ENCODE measurements around the gene ERICH6B. TPM values are rescaled to one million over a fixed set of nuclear protein-coding genes. Genes with fewer than 3 reads are reported as not detected.

The ERICH6B gene
- polyA plus RNA-seq, 1 donor, result 2.1 TPM

DNA sequence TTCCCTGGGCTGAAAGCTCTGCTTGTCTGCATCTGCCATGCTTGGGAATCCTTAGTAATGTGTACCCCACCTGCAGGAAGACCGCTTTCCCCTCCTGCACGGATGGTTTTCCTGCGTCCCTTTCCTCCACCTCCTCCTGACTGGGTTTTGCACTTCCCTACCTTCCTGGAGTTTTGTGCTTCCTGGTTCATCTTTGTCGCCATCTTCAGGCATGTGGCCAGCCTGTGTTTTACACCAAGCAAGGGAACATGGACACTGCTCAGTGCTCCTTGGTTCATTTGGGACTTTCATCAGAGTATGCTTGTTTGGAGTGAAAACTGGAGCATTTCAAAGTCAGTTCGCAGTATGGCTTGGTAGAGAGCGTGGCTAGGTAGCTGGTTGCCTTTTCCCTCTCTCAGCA lies 30.7 kb downstream of the ERICH6B start:
- H3K27me3 ChIP-seq (ENCODE audit: control insufficient read depth, insufficient read depth, low read length), result no peaks in the 10 kb centered on the region
- H3K4me3 ChIP-seq (ENCODE audit: low read length), result no peak overlapping the region
- H3K4me1 ChIP-seq (ENCODE audit: control insufficient read depth, insufficient read depth, low read length), result no peaks in the 10 kb centered on the region
- H3K9me3 ChIP-seq (ENCODE audit: control insufficient read depth, low read depth, low read length), result no peaks in the 10 kb centered on the region
- no peak for DNase-seq
- no peaks in the 10 kb centered on the region for H3K36me3 ChIP-seq (ENCODE audit: control insufficient read depth, insufficient read depth, low read length)
- WGBS (ENCODE audit: insufficient coverage, low lambda C conversion rate), result no CpG with 5 or more reads among the region's 6 CpGs
- no peak overlapping the region for H3K27ac ChIP-seq (ENCODE audit: low read length)

DNA sequence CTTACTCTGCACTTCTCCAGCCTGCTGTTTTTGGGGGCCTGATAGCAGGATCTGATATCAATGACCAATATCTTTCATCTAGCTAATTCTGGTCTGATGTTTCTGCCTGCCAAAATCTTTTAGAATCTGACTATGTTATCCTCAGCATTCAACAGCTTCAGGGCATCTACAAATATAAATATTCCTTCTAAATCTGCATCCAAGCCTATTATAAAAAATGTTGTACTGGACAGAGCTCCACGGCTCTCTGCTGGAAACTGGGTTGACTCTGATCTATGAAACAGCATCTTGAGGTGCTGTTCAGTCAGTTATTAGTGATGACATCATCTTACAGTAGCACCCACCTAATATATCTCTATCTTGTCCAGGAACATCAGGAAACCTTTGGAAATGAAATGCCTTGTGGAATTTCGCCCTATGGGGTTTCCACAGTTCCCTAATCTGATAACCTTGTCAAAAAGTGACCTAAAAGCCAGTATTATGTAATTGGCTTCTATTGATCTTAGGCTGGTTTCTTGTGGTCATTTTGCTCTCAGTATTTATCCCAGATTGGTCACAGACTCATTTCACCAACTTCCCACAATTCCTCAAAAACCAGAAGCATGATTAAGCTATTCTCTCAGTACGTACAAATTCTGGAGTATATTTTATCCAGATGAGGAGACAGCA lies 33.0 kb downstream of the ERICH6B start:
- Histone ChIP-seq H3K27ac (ENCODE audit: low read length) (no peak overlapping the region), H3K36me3 (ENCODE audit: control insufficient read depth, insufficient read depth, low read length) (no peaks in the 10 kb centered on the region), H3K4me1 (ENCODE audit: control insufficient read depth, insufficient read depth, low read length) (no peaks in the 10 kb centered on the region), H3K27me3 (ENCODE audit: control insufficient read depth, insufficient read depth, low read length) (no peaks in the 10 kb centered on the region), H3K9me3 (ENCODE audit: control insufficient read depth, low read depth, low read length) (no peaks in the 10 kb centered on the region), H3K4me3 (ENCODE audit: low read length) (no peak overlapping the region)
- 83% methylated on average over 1 of the region's 3 CpGs for WGBS (ENCODE audit: insufficient coverage, low lambda C conversion rate)
- no peak for DNase-seq

GRCh38 chr13:45576466-45576865 lies 39.1 kb downstream of the ERICH6B start:
- DNase-seq, result no peak
- Histone ChIP-seq H3K36me3 (ENCODE audit: control insufficient read depth, insufficient read depth, low read length) (no peaks in the 10 kb centered on the region), H3K4me1 (ENCODE audit: control insufficient read depth, insufficient read depth, low read length) (no peaks in the 10 kb centered on the region), H3K27me3 (ENCODE audit: control insufficient read depth, insufficient read depth, low read length) (no peaks in the 10 kb centered on the region), H3K27ac (ENCODE audit: low read length) (no peak overlapping the region), H3K4me3 (ENCODE audit: low read length) (no peak overlapping the region), H3K9me3 (ENCODE audit: control insufficient read depth, low read depth, low read length) (no peaks in the 10 kb centered on the region)
- WGBS (ENCODE audit: insufficient coverage, low lambda C conversion rate), result 100% methylated on average over 1 of the region's 4 CpGs

GRCh38 chr13:45575830-45576180 lies 39.7 kb downstream of the ERICH6B start:
- H3K9me3 ChIP-seq (ENCODE audit: control insufficient read depth, low read depth, low read length), result no peaks in the 10 kb centered on the region
- WGBS (ENCODE audit: insufficient coverage, low lambda C conversion rate), result no CpG with 5 or more reads among the region's 1 CpG
- no peaks in the 10 kb centered on the region for H3K4me1 ChIP-seq (ENCODE audit: control insufficient read depth, insufficient read depth, low read length)
- no peaks in the 10 kb centered on the region for H3K27me3 ChIP-seq (ENCODE audit: control insufficient read depth, insufficient read depth, low read length)
- H3K4me3 ChIP-seq (ENCODE audit: low read length), result no peak overlapping the region
- no peak for DNase-seq
- H3K36me3 ChIP-seq (ENCODE audit: control insufficient read depth, insufficient read depth, low read length), result no peaks in the 10 kb centered on the region
- no peak overlapping the region for H3K27ac ChIP-seq (ENCODE audit: low read length)

DNA sequence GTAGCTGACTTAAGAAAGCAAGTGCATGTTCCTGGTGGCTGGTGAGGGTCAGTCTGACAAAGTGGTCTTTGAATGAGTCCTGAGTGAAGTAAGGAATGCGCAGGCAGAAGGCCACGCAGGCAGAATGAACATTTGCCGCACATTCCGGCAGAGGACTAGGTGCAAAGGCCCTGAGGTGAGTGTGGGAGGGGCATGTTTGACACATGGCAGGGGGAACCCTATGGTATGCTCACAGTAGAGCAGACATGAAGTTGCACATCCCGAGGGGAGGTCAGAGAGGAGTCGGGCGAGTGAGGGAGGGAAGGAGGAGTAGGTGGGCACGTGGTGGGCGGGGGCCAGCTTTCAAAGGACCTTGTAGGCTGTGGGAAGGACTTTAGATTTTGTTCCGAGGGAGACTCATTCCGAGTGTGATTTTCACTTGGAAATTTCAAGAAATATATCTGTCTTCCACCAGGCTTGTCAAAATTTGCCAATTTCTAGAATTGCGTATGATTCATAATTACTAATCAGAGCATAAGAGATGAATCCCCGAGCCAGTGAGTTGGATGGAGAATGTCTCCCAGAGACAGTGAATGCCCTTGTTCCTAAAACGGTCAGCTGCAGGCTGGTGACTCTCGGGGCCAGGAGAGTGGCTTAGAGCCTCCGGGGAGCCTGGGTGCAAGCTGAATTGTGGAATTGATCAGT lies 40.3 kb downstream of the ERICH6B start:
- Histone ChIP-seq H3K36me3 (ENCODE audit: control insufficient read depth, insufficient read depth, low read length) (no peaks in the 10 kb centered on the region), H3K27me3 (ENCODE audit: control insufficient read depth, insufficient read depth, low read length) (no peaks in the 10 kb centered on the region)

DNA sequence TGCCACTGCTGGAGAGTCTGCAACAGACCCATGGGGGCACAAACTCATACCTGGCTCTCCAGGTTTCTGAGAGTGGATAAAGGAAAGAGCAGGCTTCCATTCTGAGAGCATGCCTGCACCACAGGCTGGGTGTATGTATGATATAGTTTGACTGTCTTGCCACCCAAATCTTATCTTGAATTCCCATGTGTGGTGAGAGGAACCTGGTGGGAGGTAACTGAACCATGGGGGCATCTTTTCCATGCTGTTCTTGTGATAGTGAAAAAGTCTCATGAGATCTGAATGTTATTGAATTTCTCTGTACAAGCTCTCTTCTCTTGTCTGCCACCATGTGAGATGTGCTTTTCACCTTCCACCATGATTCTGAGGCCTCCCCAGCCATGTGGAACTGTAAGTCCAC lies 50.2 kb downstream of the ERICH6B start:
- H3K4me1 ChIP-seq (ENCODE audit: control insufficient read depth, insufficient read depth, low read length), result no peaks in the 10 kb centered on the region
- no peaks in the 10 kb centered on the region for H3K9me3 ChIP-seq (ENCODE audit: control insufficient read depth, low read depth, low read length)
- no peaks in the 10 kb centered on the region for H3K27me3 ChIP-seq (ENCODE audit: control insufficient read depth, insufficient read depth, low read length)
- no peak overlapping the region for H3K27ac ChIP-seq (ENCODE audit: low read length)
- H3K4me3 ChIP-seq (ENCODE audit: low read length), result no peak overlapping the region
- DNase-seq, result no peak
- H3K36me3 ChIP-seq (ENCODE audit: control insufficient read depth, insufficient read depth, low read length), result no peaks in the 10 kb centered on the region

More for the DNA sequence above, 40.3 kb downstream of the ERICH6B start:
- Histone ChIP-seq H3K9me3 (ENCODE audit: control insufficient read depth, low read depth, low read length) (no peaks in the 10 kb centered on the region), H3K4me1 (ENCODE audit: control insufficient read depth, insufficient read depth, low read length) (no peaks in the 10 kb centered on the region), H3K4me3 (ENCODE audit: low read length) (no peak overlapping the region), H3K27ac (ENCODE audit: low read length) (no peak overlapping the region)
- WGBS (ENCODE audit: insufficient coverage, low lambda C conversion rate), result no CpG with 5 or more reads among the region's 16 CpGs
- no peak for DNase-seq

- H3K27ac ChIP-seq (ENCODE audit: low read length), result no peak overlapping the region
- no peaks in the 10 kb centered on the region for H3K27me3 ChIP-seq (ENCODE audit: control insufficient read depth, insufficient read depth, low read length)
- H3K36me3 ChIP-seq (ENCODE audit: control insufficient read depth, insufficient read depth, low read length), result no peaks in the 10 kb centered on the region
- DNase-seq, result no peak
- no CpG with 5 or more reads among the region's 3 CpGs for whole genome bisulfite sequencing (ENCODE audit: insufficient coverage, low lambda C conversion rate)
- no peak overlapping the region for H3K4me3 ChIP-seq (ENCODE audit: low read length)
- no peaks in the 10 kb centered on the region for H3K4me1 ChIP-seq (ENCODE audit: control insufficient read depth, insufficient read depth, low read length)
- no peaks in the 10 kb centered on the region for H3K9me3 ChIP-seq (ENCODE audit: control insufficient read depth, low read depth, low read length)
These were observed 51.3 kb downstream of the ERICH6B start for GRCh38 chr13:45564133-45564776.

DNA sequence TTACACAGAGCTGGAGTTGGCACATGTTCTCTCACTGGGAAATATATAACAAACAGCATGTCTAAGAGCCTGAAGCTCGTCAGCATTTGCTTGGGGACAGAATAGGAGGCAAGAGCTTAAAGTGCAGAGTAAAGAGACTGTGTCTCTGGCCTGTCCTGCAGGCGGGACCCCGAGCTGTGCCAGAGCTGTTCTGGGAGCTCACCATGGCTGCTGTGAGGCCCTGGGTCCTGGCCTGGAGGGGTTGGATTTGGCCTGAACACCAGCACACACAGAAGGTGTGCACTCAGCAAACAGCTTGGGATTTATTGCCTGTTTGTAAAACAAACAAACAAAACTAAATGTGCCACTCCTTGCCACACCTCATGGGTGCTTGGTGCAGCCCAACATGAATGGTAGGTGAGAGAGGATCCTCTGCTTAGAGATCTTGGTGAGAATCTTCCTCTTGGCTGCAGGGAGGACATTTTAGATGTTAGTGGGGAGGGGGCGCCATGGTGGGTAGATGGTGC lies 60.9 kb downstream of the ERICH6B start:
- Histone ChIP-seq H3K9me3 (ENCODE audit: control insufficient read depth, low read depth, low read length) (no peaks in the 10 kb centered on the region), H3K4me3 (ENCODE audit: low read length) (no peak overlapping the region)
- 83% methylated on average over 1 of the region's 4 CpGs for WGBS (ENCODE audit: insufficient coverage, low lambda C conversion rate)

GRCh38 chr13:45548281-45548680 lies 67.3 kb downstream of the ERICH6B start:
- Histone ChIP-seq H3K4me3 (ENCODE audit: low read length) (no peak overlapping the region), H3K36me3 (ENCODE audit: control insufficient read depth, insufficient read depth, low read length) (no peaks in the 10 kb centered on the region), H3K9me3 (ENCODE audit: control insufficient read depth, low read depth, low read length) (no peaks in the 10 kb centered on the region), H3K4me1 (ENCODE audit: control insufficient read depth, insufficient read depth, low read length) (no peaks in the 10 kb centered on the region), H3K27me3 (ENCODE audit: control insufficient read depth, insufficient read depth, low read length) (peaks cover 8% of the 10 kb centered on the region), H3K27ac (ENCODE audit: low read length) (no peak overlapping the region)
- WGBS (ENCODE audit: insufficient coverage, low lambda C conversion rate), result no CpG with 5 or more reads among the region's 6 CpGs
- no peak for DNase-seq

More for the DNA sequence above, 60.9 kb downstream of the ERICH6B start:
- no peaks in the 10 kb centered on the region for H3K4me1 ChIP-seq (ENCODE audit: control insufficient read depth, insufficient read depth, low read length)
- no peak overlapping the region for H3K27ac ChIP-seq (ENCODE audit: low read length)
- DNase-seq, result no peak
- H3K27me3 ChIP-seq (ENCODE audit: control insufficient read depth, insufficient read depth, low read length), result no peaks in the 10 kb centered on the region
- H3K36me3 ChIP-seq (ENCODE audit: control insufficient read depth, insufficient read depth, low read length), result no peaks in the 10 kb centered on the region

DNA sequence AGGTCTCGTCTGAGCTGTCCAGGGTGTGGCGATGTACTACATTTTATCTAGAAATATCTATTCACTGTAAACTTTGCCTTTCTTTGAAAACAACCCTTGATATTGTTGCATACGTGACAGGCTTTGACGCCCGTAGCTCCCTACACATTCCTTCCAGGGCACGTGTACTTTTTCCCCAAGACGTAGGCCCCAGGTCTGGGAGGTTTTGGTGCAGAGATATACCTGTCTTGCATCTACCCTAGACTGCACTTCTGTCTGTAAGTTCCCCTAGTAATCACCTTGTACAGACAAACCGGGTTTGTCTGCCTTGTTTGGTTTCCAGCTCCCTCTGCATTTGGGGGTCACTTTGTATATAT lies 69.2 kb downstream of the ERICH6B start:
- WGBS (ENCODE audit: insufficient coverage, low lambda C conversion rate), result no CpG with 5 or more reads among the region's 8 CpGs
- H3K4me1 ChIP-seq (ENCODE audit: control insufficient read depth, insufficient read depth, low read length), result no peaks in the 10 kb centered on the region
- H3K9me3 ChIP-seq (ENCODE audit: control insufficient read depth, low read depth, low read length), result no peaks in the 10 kb centered on the region
- H3K36me3 ChIP-seq (ENCODE audit: control insufficient read depth, insufficient read depth, low read length), result no peaks in the 10 kb centered on the region
- no peak overlapping the region for H3K27ac ChIP-seq (ENCODE audit: low read length)
- H3K4me3 ChIP-seq (ENCODE audit: low read length), result no peak overlapping the region
- DNase-seq, result peak; percentile 3 to 19
- H3K27me3 ChIP-seq (ENCODE audit: control insufficient read depth, insufficient read depth, low read length), result peaks cover 8% of the 10 kb centered on the region
